Measurements from ENCODE around the gene HK2. TPM values are rescaled to one million over a fixed set of nuclear protein-coding genes. Genes with fewer than 3 reads are reported as not detected.

HK2 gene
- total RNA-seq, 1 experiment from 2014 or later = 43.8 TPM

DNA sequence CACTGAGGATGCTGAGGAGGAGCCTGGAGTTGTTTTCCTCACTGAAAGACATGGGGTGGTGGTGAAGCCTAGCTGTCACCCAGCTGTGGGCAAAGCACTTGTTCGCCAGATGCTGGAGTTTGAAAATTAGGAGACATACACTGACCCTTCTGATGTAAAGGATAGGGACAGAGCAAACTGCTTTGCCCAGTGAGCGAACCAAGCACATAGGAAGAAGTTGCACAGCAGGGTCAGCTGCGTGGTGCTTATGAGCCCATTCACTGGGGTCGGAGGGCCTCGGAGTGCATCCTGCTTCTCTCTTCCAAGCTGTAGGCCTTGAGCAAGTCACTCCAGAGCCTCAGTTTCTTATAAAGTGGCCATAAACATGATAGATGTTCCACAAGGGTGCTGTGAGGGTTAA lies 50.9 kb downstream of the HK2 start:
- no peak for DNase-seq
- Histone ChIP-seq H3K9ac (ENCODE audit: low read length) (no peak overlapping the region), H3K27ac (ENCODE audit: low read length) (no peak overlapping the region), H3K27me3 (ENCODE audit: low read length) (no peaks in the 10 kb centered on the region), H3K79me2 (ENCODE audit: low read length) (peaks cover 7% of the 10 kb centered on the region; the same call in 1 of the 2 replicates), H3F3A (ENCODE audit: low read length, unreplicated experiment) (peaks cover 12% of the 10 kb centered on the region), H3K4me3 (ENCODE audit: low read length) (no peak overlapping the region), H4K20me1 (ENCODE audit: low read length) (no peaks in the 10 kb centered on the region), H3K9me3 (ENCODE audit: low read length) (no peaks in the 10 kb centered on the region), H2AFZ (ENCODE audit: low read length) (no peak overlapping the region), H3K9me2 (replicated peaks; ENCODE audit: low read length) (no peaks in the 10 kb centered on the region), H3K4me1 (ENCODE audit: insufficient read depth, low read length) (peaks cover 34% of the 10 kb centered on the region), H3K36me3 (ENCODE audit: low read depth, low read length) (peaks cover 76% of the 10 kb centered on the region), H3K4me2 (ENCODE audit: low read length) (no peak overlapping the region)
- ChIA-PET CTCF (no interaction called here), POLR2A (ENCODE audit: unreplicated experiment) (no interaction called here)
- no peak for TF ChIP-seq EZH2phosphoT487 (IDR thresholded peaks at IDR 0.05; ENCODE audit: borderline replicate concordance, low read length)
- TF ChIP-seq EZH2 (IDR thresholded peaks at IDR 0.05; ENCODE audit: low read length, unreplicated experiment) = no peak
- TF ChIP-seq, protein P1, sequence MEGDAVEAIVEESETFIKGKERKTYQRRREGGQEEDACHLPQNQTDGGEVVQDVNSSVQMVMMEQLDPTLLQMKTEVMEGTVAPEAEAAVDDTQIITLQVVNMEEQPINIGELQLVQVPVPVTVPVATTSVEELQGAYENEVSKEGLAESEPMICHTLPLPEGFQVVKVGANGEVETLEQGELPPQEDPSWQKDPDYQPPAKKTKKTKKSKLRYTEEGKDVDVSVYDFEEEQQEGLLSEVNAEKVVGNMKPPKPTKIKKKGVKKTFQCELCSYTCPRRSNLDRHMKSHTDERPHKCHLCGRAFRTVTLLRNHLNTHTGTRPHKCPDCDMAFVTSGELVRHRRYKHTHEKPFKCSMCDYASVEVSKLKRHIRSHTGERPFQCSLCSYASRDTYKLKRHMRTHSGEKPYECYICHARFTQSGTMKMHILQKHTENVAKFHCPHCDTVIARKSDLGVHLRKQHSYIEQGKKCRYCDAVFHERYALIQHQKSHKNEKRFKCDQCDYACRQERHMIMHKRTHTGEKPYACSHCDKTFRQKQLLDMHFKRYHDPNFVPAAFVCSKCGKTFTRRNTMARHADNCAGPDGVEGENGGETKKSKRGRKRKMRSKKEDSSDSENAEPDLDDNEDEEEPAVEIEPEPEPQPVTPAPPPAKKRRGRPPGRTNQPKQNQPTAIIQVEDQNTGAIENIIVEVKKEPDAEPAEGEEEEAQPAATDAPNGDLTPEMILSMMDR (conservative IDR thresholded peaks at IDR 0.05; ENCODE audit: low read depth, low read length) = no peak
- BruUV-seq (replicated peaks) = no TSS peak
- intact Hi-C loops (cut with micrococcal nuclease) = no loop called here
- ATAC-seq = no peak

DNA sequence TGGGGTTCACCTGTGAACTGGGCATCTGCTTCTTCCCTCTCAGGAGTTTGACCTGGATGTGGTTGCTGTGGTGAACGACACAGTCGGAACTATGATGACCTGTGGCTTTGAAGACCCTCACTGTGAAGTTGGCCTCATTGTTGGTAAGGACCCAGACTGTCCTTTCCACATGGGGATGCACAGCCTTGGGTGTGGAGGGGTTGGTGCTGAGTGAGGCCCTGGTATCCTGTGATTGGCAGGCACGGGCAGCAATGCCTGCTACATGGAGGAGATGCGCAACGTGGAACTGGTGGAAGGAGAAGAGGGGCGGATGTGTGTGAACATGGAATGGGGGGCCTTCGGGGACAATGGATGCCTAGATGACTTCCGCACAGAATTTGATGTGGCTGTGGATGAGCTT lies 52.3 kb downstream of the HK2 start:
- no peaks in the 10 kb centered on the region for H3K27me3 ChIP-seq (ENCODE audit: low read length)
- peaks cover 12% of the 10 kb centered on the region for H3F3A ChIP-seq (ENCODE audit: low read length, unreplicated experiment)
- H4K20me1 ChIP-seq (ENCODE audit: low read length) = no peaks in the 10 kb centered on the region
- H2AFZ ChIP-seq (ENCODE audit: low read length) = no peak overlapping the region
- H3K27ac ChIP-seq (ENCODE audit: low read length) = peak overlapping the region; percentile 96
- no peak overlapping the region for H3K9ac ChIP-seq (ENCODE audit: low read length)
- TF ChIP-seq EZH2phosphoT487 (IDR thresholded peaks at IDR 0.05; ENCODE audit: borderline replicate concordance, low read length) = no peak
- TF ChIP-seq EZH2 (IDR thresholded peaks at IDR 0.05; ENCODE audit: low read length, unreplicated experiment) = no peak
- TF ChIP-seq, protein P1 (conservative IDR thresholded peaks at IDR 0.05; ENCODE audit: low read depth, low read length) = no peak
- H3K4me1 ChIP-seq (ENCODE audit: insufficient read depth, low read length) = peaks cover 34% of the 10 kb centered on the region
- POLR2A ChIA-PET (ENCODE audit: unreplicated experiment) = no interaction called here
- ATAC-seq (no peak), DNase-seq (no peak)
- H3K79me2 ChIP-seq (ENCODE audit: low read length) = peaks cover 7% of the 10 kb centered on the region; the same call in 1 of the 2 replicates
- no peaks in the 10 kb centered on the region for H3K9me2 ChIP-seq (replicated peaks; ENCODE audit: low read length)
- H3K4me2 ChIP-seq (ENCODE audit: low read length) = peak overlapping the region; percentile 58; the same call in 1 of the 2 replicates
- CTCF ChIA-PET = no interaction called here
- H3K4me3 ChIP-seq (ENCODE audit: low read length) = no peak overlapping the region
- BruUV-seq (replicated peaks) = no TSS peak
- peaks cover 73% of the 10 kb centered on the region for H3K36me3 ChIP-seq (ENCODE audit: low read depth, low read length)
- intact Hi-C loops (cut with micrococcal nuclease) = no loop called here
- no peaks in the 10 kb centered on the region for H3K9me3 ChIP-seq (ENCODE audit: low read length)

GRCh38 chr2:74886811-74887210 lies 52.9 kb downstream of the HK2 start:
- peaks cover 12% of the 10 kb centered on the region for H3F3A ChIP-seq (ENCODE audit: low read length, unreplicated experiment)
- H3K4me3 ChIP-seq (ENCODE audit: low read length) = no peak overlapping the region
- no peak overlapping the region for H2AFZ ChIP-seq (ENCODE audit: low read length)
- H3K36me3 ChIP-seq (ENCODE audit: low read depth, low read length) = peaks cover 70% of the 10 kb centered on the region
- H3K27ac ChIP-seq (ENCODE audit: low read length) = peak overlapping the region; percentile 96
- H3K79me2 ChIP-seq (ENCODE audit: low read length) = peaks cover 7% of the 10 kb centered on the region; the same call in 1 of the 2 replicates
- no peaks in the 10 kb centered on the region for H3K9me2 ChIP-seq (replicated peaks; ENCODE audit: low read length)
- no peaks in the 10 kb centered on the region for H3K9me3 ChIP-seq (ENCODE audit: low read length)
- H3K27me3 ChIP-seq (ENCODE audit: low read length) = no peaks in the 10 kb centered on the region
- no TSS peak for BruUV-seq (replicated peaks)
- POLR2A ChIA-PET (ENCODE audit: unreplicated experiment) = no interaction called here
- no peak for ATAC-seq
- peaks cover 37% of the 10 kb centered on the region for H3K4me1 ChIP-seq (ENCODE audit: insufficient read depth, low read length)
- DNase-seq = no peak
- intact Hi-C loops (cut with micrococcal nuclease) = no loop called here
- H3K4me2 ChIP-seq (ENCODE audit: low read length) = peak overlapping the region; percentile 58
- CTCF ChIA-PET = no interaction called here
- TF ChIP-seq, protein P1 (conservative IDR thresholded peaks at IDR 0.05; ENCODE audit: low read depth, low read length) = peak; percentile 29; the same call in 1 of the 2 replicates
- no peak for TF ChIP-seq EZH2 (IDR thresholded peaks at IDR 0.05; ENCODE audit: low read length, unreplicated experiment)
- peak overlapping the region; percentile 66 for H3K9ac ChIP-seq (ENCODE audit: low read length)
- no peaks in the 10 kb centered on the region for H4K20me1 ChIP-seq (ENCODE audit: low read length)
